Heart left ventricle (tissue), 13 donors: Measurements from ENCODE around the gene RNF187.

Experiments used
- CTCF ChIP-seq, 12 donors: fragments of 200-600 bp; sonication (generic) in 4 of 12; IDR thresholded peaks; one replicate each; pipeline versions ENCODE4 v1.5.0 to v1.8.0; 2018 to 2022; ENCODE audit warnings: antibody characterized with exemption in 12 of 12, mild to moderate bottlenecking in 5 of 12
- POLR2A ChIP-seq, 2 donors: fragments of 450-650 bp; IDR thresholded peaks; one replicate each; pipeline ENCODE4 v1.6.1; 2017; ENCODE audit warnings: antibody characterized with exemption in 2 of 2, mild to moderate bottlenecking in 2 of 2, moderate library complexity in 2 of 2
- donor health status: ischemic (EF 13 %, LVEDD 7.1; RV severe dilation, severe dysfunction).
- donor health status: DM: no; HTN: yes; CAD: no.
- donor health status: DM: no; HTN: no; CAD: no.
- donor health status: ischemic (EF 25% LVEDD 6.9; RV normal size, moderate dysfunction).
- donor health status: ischemic (EF 25% LVEDD 5.7; RV mildly dilated, moderate dysfunction).
- donor health status: ischemic (EF 35%, LVEDD 5.7; RV mildly dilated, moderate dysfunction).
- donor health status: nonischemic (EF 11% LVEDD 7.7; RV severe dilation, severe dysfunction).
- donor health status: DM: yes; HTN: yes; CAD: no.
- donor health status: PGD.
- donor health status: ischemic (EF 29% LVEDD 5.4; RV normal size, mild dysfunction).
- donor health status: nonischemic (EF 23%, LVEDD 6.1; RV moderate dilation, normal function).

GRCh38 chr1:228497206-228497605 lies 10.0 kb downstream of the RNF187 start:
- TF ChIP-seq CTCF (IDR thresholded peaks at IDR 0.05), result no peak
- no peak for TF ChIP-seq POLR2A (IDR thresholded peaks at IDR 0.05)
